GM19468 (cell line): ENCODE data around the gene IFNA7.
"Not testable (repeated sequence)": the region's sequence is repeated elsewhere in the genome, so short reads cannot be mapped to it uniquely, and the experiment has no call there.

Experiments used
- ATAC-seq: cut with Tn5 transposase; IDR thresholded peaks from one replicate; pipeline ENCODE4 v1.9.1; 2021; ENCODE audit warnings: mild to moderate bottlenecking, moderate library complexity, moderate number of reproducible peaks; ENCODE audit not compliant: unreplicated experiment; ENCODE audit errors: extremely low read depth

Gene IFNA7

DNA sequence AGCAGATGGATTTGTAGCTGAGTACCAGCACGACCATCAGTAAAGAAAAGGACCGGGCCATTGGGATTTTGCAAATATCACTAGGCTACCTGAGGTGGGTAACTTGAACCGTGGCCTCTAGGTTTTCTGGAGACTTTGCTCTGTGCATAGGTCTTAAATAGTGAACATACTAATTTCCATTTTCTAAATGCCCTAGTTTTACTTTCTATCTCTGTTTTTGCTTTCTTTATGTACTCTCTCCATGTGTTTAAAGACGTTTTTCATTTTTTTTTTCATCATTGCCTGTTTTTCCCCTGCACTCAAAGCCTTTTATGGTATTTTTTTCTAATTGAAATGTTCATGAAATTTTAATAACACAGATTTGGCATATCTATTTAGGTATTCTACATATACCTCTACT lies at the start of gene IFNA7:
Gene IFNA7, minus strand, starts transcription at position 101 of the 400 bp plus-strand sequence. Its CDS starts 40 bp downstream, at position 61.
- ATAC-seq, result not testable (repeated sequence)

DNA sequence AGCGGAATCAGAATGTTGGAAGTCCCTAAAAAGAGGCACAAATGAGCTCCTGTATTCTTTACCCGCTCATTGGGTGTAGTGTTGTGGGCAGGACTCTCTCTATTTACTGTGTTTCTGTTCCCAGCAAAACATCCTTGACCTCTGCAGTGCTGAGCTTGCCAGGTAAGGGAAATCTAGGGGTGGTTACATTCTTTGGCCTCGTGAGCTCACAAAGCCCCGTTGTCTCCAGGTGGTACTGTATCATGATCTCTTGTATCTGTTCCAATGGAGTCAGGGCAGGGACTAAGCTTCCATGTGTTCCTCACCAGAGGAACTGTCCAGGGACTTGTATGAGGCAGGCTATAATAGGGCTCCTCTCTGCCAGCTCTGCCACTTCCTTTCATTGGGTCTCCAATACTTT lies 49.6 kb upstream of the IFNA7 start:
- no peak for ATAC-seq

DNA sequence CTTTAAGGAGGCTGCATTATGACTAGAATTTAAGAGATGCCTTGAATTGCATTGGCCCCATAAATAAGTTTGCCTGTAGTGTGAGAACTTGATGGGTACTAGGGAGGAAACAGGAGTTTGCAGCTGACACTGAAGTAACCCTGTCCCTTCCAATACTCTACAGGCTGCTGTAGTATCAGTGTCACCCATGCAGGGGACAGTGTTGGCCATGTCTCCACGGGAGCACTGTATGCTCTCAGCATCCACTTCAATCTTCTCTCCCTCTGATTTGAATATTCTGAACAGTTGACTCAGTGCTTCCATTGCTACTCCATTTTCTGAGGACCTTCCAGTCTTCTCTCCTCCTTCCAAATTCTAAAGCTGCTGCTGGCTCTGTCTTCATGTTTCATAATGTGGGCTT lies 49.2 kb upstream of the IFNA7 start:
- no peak for ATAC-seq

DNA sequence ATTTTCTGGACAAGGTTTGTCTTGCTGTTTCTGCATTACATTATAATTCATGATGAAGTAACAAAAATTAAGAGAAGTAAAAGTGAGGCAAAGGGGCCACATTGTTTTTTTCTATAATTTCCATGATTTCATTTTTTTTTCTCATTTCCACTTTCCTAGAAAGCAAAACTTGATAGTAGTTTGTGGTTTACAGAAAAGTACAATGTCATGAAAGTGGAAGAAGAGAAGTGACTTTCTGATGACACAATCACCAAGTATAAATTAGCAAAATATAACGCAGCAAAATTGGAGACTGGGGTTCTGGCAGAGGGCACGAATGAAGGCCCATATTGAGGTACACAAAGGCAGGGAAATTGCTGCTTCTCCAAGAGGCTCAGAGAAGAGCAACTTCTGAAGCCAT lies 42.8 kb upstream of the IFNA7 start:
- ATAC-seq, result no peak

DNA sequence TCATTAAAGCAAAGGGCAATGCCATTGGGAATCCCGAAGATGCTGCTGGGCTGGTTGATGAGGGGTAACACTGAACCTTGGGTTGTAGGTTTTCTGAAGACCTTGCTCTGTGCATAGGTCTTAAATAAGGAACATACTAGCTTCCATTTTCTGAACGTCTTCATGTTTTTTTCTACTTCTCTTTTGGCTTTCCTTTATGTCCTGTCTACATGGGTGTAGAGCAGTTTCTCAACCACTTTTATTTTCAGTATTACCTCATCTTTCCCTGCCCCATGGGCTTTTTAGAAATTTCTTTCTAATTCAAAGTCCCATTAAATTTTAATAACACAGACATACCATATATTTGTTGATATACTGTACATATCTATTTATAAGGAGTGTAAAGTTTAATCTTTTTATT lies 37.9 kb upstream of the IFNA7 start, which contains the start of gene IFNA14:
Gene IFNA14, minus strand, starts transcription at position 95 of the 400 bp plus-strand sequence. Its CDS starts 70 bp downstream, at position 25.
- no peak for ATAC-seq

DNA sequence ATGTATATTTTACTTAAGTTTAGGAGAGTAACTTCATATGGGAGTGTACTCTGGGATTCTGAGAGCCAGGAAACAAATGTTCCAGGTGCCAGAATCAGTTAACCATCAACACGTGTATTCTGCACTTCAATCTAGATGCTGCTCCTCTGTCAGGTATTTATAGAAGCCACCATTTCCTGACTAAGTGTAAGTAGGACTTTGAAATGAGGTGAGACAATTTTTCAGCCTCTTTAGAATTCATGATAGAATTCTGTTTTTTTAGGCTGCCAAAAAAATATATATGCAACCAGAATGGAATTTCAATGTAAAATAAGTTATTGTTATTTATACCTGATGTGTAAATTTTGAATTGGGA lies 34.3 kb upstream of the IFNA7 start:
- not testable (repeated sequence) for ATAC-seq

DNA sequence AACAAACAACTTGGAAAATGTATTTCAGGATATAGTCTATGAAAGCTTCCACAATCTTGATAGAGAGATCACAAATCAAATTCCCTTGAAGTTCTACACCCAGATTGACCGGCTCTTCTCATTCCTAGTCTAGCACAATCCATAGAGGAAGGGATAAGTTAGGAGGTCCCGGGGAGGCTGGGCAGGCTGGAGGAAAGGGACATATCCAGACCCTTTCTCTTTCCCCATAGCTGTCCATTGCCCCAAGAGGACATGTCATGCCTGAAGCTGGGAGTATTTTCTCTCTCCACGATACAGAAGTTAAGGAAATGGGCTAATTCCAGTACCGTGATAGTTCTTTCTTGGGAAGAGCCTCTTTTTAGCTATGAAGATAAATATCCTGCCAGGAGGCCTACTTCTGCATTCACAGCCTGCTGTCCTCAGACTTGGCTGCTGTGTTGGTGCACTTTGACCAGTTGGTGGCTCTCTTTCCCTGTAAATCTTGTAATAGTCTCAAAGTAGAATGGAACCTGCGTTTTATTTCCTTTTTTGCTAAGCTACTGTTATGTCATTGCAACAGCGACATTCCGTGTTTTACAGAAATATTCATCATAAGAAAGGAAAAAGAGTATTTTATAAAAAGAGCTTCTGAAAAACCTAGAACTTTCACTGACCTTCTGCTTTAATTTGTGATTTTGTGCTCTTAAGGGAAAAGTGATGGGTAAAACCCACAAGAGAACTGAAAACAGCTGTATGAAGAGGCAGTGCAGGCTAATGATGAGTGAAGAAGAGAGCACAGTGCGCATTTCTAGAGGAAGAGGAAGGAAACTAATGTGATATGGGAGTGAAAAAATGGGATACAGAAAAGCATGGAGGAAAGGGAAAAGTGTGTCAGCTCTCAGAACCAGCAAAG lies 33.7 kb upstream of the IFNA7 start:
- peak; percentile 61 for ATAC-seq

DNA sequence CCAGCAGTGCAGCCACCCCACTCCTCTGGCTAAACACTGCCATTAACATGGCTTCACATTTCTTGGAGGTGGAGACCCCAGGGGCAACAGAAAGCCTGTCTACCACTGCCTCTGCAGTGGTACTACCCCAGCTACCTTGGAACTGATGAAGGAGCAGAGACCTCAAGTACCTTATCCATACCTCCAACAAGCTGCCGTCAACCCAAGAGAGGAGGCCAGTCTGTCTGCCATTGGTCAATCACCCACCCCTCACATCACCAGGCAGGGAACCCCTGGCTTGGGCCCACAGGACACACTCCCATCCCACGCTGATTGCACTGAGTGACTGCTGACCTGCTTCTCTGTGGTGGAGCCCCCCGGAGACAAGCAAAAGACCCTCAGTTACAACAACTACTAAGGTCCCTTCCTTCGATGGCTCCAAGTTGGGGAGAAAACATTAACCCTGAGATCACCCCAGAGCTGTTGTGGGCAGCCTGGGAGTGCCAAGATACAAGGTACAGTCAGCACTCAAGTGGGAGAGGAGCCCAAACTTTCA lies 32.2 kb upstream of the IFNA7 start:
- no peak for ATAC-seq

DNA sequence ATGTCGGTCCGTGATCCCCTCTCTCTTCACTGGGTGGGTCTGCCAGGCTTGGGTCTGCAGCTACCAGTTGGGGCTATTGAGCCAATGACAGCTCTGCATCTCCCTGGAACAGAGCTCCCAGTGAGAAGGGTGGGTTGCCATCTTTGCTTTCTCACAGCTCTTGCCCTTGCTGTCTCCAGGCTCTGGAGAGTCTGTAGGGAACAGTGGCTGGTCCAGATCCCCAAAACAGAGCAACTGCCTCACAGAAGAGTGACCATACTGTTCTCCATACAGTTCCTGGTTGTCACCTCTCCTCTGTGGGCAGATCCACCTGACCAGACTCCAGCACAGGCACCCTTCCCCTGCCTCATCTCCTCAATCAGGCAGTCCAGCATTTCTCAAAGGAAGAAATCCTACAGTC lies 31.3 kb upstream of the IFNA7 start:
- no peak for ATAC-seq

DNA sequence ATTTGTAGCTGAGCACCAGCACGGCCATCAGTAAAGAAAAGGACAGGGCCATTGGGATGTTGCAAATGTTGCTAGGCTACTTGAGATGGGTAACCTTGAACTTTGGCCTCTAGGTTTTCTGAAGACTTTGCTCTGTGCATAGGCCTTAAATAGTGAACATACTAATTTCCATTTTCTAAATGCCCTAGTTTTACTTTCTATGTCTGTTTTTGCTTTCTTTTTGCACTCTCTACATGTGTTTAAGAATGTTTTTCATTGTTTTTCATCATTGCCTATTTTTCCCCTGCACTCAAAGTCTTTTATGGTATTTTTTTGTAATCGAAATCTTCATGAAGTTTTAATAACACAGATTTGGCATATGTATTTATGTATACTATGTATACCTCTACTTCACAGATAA lies 26.1 kb upstream of the IFNA7 start, which contains the start of gene IFNA17:
Gene IFNA17, minus strand, starts transcription at position 101 of the 400 bp plus-strand sequence. Its CDS starts 49 bp downstream, at position 52.
- ATAC-seq, result no peak

DNA sequence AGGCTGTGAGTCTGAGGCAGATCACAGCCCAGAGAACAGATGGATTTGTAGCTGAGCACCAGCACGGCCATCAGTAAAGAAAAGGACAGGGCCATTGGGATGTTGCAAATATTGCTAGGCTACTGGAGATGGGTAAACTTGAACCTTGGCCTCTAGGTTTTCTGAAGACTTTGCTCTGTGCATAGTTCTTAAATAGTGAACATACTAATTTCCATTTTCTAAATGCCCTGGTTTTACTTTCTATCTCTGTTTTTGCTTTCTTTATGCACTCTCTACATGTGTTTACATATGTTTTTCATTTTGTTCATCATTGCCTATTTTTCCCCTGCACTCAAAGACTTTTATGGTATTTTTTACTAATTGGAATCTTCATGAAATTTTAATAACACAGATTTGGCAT lies 15.2 kb upstream of the IFNA7 start, which contains the start of gene IFNA16:
Gene IFNA16, minus strand, starts transcription at position 101 of the 400 bp plus-strand sequence. Its CDS starts 6 bp downstream, at position 95.
- not testable (repeated sequence) for ATAC-seq

DNA sequence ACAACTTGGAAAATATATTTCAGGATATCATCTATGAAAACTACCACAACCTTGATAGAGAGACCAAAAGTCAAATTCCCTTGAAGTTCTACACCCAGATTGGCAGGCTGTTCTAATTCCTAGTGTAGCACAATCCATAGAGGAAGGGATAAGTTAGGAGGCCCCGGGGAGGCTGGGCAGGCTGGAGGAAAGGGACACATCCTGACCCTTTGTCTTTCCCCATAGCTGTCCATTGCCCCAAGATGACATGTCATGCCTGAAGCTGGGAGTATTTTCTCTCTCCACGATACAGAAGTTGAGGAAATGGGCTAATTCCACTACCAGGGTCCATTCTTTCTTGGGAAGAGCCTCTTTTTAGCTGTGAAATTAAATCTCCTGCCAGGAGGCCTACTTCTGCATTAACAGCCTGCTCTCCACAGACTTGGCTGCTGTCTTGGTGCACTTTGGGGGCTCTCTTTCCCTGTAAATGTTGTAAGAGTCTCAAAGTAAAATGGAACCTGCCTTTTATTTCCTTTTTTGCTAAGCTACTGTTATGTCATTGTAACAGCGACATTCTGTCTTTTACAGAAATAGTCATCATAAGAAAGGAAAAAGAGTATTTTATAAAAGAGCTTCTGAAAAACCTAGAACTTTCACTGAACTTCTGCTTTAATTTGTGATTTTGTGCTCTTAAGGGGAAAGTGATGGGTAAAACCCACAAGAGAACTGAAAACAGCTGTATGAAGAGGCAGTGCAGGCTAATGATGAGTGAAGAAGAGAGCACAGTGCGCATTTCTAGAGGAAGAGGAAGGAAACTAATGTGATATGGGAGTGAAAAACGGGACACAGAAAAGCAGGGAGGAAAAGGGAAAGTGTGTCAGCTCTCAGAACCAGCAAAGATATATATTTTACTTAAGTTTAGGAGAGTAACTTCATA lies 11.7 kb upstream of the IFNA7 start:
- peak; percentile 43 for ATAC-seq

DNA sequence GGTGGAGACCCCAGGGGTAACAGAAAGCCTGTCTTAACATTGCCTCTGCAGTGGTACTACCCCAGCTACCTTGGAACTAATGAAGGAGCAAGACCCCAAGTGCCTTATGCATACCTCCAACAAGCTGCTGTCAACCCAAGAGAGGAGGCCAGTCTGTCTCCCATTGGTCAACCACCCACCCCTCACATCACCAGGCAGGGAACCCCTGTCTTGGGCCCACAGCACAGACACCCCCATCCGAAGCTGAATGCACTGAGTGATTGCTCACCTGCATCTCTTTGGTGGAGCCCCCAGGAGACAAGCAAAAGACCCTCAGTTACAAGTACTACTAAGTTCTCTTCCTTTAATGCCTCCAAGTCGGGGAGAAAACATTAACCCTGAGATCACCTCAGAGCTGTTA lies 10.2 kb upstream of the IFNA7 start:
- not testable (repeated sequence) for ATAC-seq

DNA sequence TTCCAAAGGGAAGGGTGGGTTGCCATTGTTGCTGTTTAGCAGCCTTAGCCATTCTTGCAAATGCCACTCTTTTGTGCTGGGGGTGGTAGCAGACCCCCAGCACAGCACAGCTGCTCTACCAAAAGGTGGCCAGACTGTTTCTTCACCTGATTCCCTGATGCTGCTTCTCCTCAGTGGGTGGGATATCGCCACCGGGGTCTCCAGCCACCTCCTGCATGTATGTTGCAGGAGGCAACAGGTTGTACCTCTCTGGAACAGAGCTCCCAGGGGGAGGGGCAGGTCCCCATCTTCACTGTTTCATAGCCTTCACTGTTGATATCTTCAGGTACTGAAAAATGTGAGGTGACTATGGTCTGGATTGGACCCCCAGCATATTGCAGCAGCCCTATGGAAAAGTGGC lies 8.8 kb upstream of the IFNA7 start:
- not testable (repeated sequence) for ATAC-seq

DNA sequence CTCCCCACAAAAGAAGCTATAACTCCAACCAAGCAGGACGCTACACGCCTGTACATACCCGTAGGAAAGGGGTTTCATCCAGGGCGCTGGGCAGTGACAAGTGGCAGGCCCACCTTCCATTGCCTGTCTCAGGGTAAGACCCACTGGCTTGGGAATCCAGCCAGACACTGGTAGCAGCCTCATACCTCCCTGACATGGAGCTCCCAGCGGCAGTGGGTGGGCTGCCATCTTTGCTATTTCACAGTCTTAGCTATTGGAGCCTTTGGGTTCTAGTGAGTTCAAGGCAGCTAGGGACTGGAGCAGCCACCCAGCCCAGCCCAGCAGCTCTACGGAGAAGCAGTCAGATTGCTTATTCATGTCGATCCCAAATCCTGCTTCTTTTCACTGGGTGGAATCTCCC lies 8.3 kb upstream of the IFNA7 start:
- no peak for ATAC-seq

DNA sequence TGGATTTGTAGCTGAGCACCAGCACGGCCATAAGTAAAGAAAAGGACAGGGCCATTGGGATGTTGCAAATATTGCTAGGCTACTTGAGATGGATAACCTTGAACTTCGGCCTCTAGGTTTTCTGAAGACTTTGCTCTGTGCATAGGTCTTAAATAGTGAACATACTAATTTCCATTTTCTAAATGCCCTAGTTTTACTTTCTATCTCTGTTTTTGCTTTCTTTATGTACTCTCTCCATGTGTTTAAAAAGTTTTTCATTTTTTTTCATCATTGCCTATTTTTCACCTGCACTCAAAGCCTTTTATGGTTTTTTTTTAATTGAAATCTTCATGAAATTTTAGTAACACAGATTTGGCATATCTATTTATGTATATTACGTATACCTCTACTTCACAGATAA lies 5.0 kb upstream of the IFNA7 start, which contains the start of gene IFNA10:
Gene IFNA10, minus strand, starts transcription at position 101 of the 400 bp plus-strand sequence. Its CDS starts 46 bp downstream, at position 55.
- ATAC-seq, result not testable (repeated sequence)

DNA sequence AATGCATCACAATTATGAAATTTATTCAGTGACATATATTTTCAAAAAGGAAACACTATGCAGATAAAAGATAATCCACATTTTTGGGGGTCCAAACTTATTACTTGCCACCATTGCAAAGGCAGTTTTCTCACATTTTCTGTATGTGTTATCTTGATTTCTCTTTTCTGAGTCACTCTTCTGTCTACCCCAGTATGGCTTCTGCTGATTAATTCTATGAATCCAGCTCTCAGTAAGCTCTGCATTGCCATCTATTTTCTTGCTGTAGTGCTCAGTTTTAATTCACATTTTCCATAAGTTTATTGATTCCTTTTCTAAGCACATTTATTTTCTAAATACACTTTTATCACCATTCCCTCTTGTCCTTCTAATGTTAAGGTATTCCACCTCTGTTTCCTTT lies 3.2 kb upstream of the IFNA7 start:
- ATAC-seq, result no peak

DNA sequence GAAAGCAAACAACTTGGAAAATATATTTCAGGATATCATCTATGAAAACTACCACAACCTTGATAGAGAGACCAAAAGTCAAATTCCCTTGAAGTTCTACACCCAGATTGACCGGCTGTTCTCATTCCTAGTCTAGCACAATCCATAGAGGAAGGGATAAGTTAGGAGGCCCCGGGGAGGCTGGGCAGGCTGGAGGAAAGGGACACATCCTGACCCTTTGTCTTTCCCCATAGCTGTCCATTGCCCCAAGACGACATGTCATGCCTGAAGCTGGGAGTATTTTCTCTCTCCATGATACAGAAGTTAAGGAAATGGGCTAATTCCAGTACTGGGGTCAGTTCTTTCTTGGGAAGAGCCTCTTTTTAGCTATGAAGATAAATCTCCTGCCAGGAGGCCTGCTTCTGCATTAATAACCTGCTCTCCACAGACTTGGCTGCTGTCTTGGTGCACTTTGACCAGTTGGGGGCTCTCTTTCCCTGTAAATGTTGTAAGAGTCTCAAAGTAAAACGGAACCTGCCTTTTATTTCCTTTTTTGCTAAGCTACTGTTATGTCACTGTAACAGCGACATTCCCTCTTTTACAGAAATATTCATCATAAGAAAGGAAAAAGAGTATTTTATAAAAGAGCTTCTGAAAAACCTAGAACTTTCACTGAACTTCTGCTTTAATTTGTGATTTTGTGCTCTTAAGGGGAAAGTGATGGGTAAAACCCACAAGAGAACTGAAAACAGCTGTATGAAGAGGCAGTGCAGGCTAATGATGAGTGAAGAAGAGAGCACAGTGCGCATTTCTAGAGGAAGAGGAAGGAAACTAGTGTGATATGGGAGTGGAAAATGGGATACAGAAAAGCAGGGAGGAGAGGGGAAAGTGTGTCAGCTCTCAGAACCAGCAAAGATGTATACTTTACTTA lies 6.9 kb downstream of the IFNA7 start:
- peak; percentile 62 for ATAC-seq

DNA sequence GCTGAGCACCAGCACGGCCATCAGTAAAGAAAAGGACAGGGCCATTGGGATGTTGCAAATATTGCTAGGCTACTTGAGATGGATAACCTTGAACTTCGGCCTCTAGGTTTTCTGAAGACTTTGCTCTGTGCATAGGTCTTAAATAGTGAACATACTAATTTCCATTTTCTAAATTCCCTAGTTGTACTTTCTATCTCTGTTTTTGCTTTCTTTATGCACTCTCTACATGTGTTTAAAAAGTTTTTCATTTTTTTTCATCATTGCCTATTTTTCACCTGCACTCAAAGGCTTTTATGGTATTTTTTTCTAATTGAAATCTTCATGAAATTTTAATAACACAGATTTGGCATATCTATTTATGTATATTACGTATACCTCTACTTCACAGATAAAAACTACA lies 14.5 kb downstream of the IFNA7 start, which contains the start of gene IFNA4:
Gene IFNA4, minus strand, starts transcription at position 101 of the 400 bp plus-strand sequence. Its CDS starts 56 bp downstream, at position 45.
- ATAC-seq, result not testable (repeated sequence)
